ENCODE data around the gene CFAP107.

CFAP107 gene

DNA sequence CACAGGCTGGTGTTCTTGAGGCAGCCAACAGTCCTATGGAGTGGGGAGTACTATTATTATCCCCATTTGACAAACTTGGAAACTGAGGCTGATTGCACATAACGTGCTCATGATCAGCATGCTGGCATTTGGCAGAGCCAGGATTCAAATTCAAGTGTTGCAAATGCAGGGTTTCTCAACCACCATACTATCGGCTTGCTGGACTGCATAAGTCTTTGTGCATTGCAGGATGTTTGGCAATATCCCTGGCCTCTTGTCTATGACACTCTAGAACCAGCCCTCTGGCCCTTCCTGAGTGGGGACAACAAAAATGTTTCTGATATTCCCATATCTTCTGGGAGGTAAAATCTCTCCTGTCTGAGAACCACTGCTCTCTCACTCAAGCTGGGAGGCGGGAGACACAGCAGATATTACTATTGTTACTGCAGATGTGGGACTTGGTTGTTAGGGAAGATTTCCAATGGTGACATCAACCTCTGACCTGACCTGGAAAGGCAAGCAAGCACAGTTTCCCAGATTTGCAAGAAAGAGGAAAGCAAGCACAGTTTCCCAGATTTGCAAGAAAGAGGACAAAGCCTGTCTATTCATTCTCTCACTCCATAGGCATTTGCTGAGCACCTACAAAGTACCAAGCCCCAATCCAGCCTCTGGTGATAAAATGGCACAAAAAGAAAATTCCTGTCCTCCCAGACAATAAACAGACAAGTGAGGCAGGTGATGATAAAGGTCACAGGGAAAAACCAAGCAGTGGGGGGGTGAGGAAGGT, 31.1 kb upstream of the CFAP107 start:
- Histone ChIP-seq H3K9me3 (ENCODE audit: insufficient read depth, low read length) (no peaks in the 10 kb centered on the region), H3K36me3 (replicated peaks; ENCODE audit: low read depth, low read length) (no peaks in the 10 kb centered on the region), H3K27ac (ENCODE audit: low read length) (no peak overlapping the region), H3K4me1 (ENCODE audit: low read length) (no peaks in the 10 kb centered on the region), H3K4me3 (ENCODE audit: low read length) (no peak overlapping the region), H3K4me2 (ENCODE audit: low read length) (no peak overlapping the region), H2AFZ (ENCODE audit: low read depth, low read length) (no peak overlapping the region), H4K20me1 (ENCODE audit: insufficient read depth, low read length) (no peaks in the 10 kb centered on the region), H3K9ac (ENCODE audit: low read length) (no peak overlapping the region), H3K79me2 (ENCODE audit: low read length) (no peaks in the 10 kb centered on the region), H3K27me3 (ENCODE audit: low read depth, low read length) (no peaks in the 10 kb centered on the region)
- TF ChIP-seq, protein P1, sequence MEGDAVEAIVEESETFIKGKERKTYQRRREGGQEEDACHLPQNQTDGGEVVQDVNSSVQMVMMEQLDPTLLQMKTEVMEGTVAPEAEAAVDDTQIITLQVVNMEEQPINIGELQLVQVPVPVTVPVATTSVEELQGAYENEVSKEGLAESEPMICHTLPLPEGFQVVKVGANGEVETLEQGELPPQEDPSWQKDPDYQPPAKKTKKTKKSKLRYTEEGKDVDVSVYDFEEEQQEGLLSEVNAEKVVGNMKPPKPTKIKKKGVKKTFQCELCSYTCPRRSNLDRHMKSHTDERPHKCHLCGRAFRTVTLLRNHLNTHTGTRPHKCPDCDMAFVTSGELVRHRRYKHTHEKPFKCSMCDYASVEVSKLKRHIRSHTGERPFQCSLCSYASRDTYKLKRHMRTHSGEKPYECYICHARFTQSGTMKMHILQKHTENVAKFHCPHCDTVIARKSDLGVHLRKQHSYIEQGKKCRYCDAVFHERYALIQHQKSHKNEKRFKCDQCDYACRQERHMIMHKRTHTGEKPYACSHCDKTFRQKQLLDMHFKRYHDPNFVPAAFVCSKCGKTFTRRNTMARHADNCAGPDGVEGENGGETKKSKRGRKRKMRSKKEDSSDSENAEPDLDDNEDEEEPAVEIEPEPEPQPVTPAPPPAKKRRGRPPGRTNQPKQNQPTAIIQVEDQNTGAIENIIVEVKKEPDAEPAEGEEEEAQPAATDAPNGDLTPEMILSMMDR (IDR thresholded peaks at IDR 0.05; ENCODE audit: low read depth, low read length): no peak
- no peak for TF ChIP-seq EZH2phosphoT487 (IDR thresholded peaks at IDR 0.05; ENCODE audit: low read depth)

GRCh38 chr1:12715896-12716437, 30.0 kb upstream of the CFAP107 start, which contains the start of gene AADACL3:
AADACL3 (plus strand) TSS chr1:12716110; CDS start chr1:12716177, 67 bp downstream.
- Histone ChIP-seq H3K9me3 (ENCODE audit: insufficient read depth, low read length) (no peaks in the 10 kb centered on the region), H2AFZ (ENCODE audit: low read depth, low read length) (no peak within 1 kb of the TSS), H3K27ac (ENCODE audit: low read length) (no peak within 1 kb of the TSS), H3K9ac (ENCODE audit: low read length) (no peak within 1 kb of the TSS), H3K4me2 (ENCODE audit: low read length) (no peak within 1 kb of the TSS), H4K20me1 (ENCODE audit: insufficient read depth, low read length) (no peaks in the 10 kb centered on the region), H3K4me3 (ENCODE audit: low read length) (no peak within 1 kb of the TSS), H3K27me3 (ENCODE audit: low read depth, low read length) (no peaks in the 10 kb centered on the region), H3K36me3 (replicated peaks; ENCODE audit: low read depth, low read length) (no peaks in the 10 kb centered on the region), H3K79me2 (ENCODE audit: low read length) (no peaks in the 10 kb centered on the region), H3K4me1 (ENCODE audit: low read length) (no peaks in the 10 kb centered on the region)
- TF ChIP-seq EZH2phosphoT487 (IDR thresholded peaks at IDR 0.05; ENCODE audit: low read depth): no peak
- TF ChIP-seq, protein P1 (IDR thresholded peaks at IDR 0.05; ENCODE audit: low read depth, low read length): no peak

DNA sequence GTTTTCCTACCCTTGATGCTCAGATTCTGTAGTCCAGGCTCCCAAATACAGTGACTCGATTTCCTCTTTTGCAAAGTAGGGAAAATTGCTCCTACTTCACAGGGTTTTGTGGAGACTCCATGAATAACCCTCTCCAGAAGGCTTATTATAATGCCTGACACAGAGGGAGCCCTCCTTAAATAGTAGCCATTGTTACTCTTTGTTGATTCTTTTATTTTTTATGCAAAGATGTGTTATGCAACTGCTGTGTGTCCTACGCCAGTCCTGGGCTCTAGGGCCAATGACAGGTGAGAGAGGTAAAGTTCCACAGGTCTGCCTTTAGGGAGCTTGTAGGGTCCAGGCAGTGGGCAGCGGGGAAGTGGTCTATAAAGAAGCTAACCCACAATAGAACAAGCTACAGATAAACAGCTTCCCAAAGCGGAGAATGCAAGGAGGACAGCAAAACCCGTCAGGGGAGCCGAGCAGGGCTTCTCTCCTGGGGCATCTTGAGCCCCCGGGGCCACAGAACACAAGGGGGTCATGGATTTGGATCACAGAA, 28.6 kb upstream of the CFAP107 start:
- H3K27me3 ChIP-seq (ENCODE audit: low read depth, low read length): no peaks in the 10 kb centered on the region
- H3K4me3 ChIP-seq (ENCODE audit: low read length): no peak overlapping the region
- TF ChIP-seq, protein P1 (IDR thresholded peaks at IDR 0.05; ENCODE audit: low read depth, low read length): no peak
- TF ChIP-seq EZH2phosphoT487 (IDR thresholded peaks at IDR 0.05; ENCODE audit: low read depth): no peak
- H3K36me3 ChIP-seq (replicated peaks; ENCODE audit: low read depth, low read length): no peaks in the 10 kb centered on the region
- H3K4me2 ChIP-seq (ENCODE audit: low read length): no peak overlapping the region
- no peaks in the 10 kb centered on the region for H3K79me2 ChIP-seq (ENCODE audit: low read length)
- no peaks in the 10 kb centered on the region for H3K4me1 ChIP-seq (ENCODE audit: low read length)
- no peak overlapping the region for H3K27ac ChIP-seq (ENCODE audit: low read length)
- no peaks in the 10 kb centered on the region for H3K9me3 ChIP-seq (ENCODE audit: insufficient read depth, low read length)
- no peaks in the 10 kb centered on the region for H4K20me1 ChIP-seq (ENCODE audit: insufficient read depth, low read length)
- no peak overlapping the region for H2AFZ ChIP-seq (ENCODE audit: low read depth, low read length)
- no peak overlapping the region for H3K9ac ChIP-seq (ENCODE audit: low read length)

DNA sequence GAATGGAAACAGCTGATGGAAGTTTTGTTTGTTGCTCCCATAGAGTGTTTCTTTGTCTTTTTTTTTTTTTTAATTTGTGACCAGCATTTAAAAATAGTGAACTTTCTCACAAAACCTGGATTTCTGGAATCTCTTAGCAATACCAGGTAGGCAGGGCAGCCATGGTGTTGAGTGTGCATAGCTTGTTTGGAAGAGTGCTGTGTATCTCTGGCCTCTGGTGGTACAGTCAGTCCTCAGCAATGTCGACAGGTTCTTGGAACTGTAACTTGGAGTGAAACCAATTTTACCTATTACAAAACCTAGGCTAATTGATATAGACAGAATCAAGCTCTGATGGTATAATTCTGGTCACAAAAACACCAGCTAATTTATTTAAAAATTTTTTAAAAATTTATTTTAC, 23.4 kb upstream of the CFAP107 start:
- no peaks in the 10 kb centered on the region for H3K4me1 ChIP-seq (ENCODE audit: low read length)
- H2AFZ ChIP-seq (ENCODE audit: low read depth, low read length): no peak overlapping the region
- no peak overlapping the region for H3K4me3 ChIP-seq (ENCODE audit: low read length)
- H4K20me1 ChIP-seq (ENCODE audit: insufficient read depth, low read length): no peaks in the 10 kb centered on the region
- H3K79me2 ChIP-seq (ENCODE audit: low read length): no peaks in the 10 kb centered on the region
- no peak overlapping the region for H3K27ac ChIP-seq (ENCODE audit: low read length)
- no peaks in the 10 kb centered on the region for H3K9me3 ChIP-seq (ENCODE audit: insufficient read depth, low read length)
- H3K9ac ChIP-seq (ENCODE audit: low read length): no peak overlapping the region
- H3K27me3 ChIP-seq (ENCODE audit: low read depth, low read length): no peaks in the 10 kb centered on the region
- TF ChIP-seq, protein P1 (IDR thresholded peaks at IDR 0.05; ENCODE audit: low read depth, low read length): no peak
- TF ChIP-seq EZH2phosphoT487 (IDR thresholded peaks at IDR 0.05; ENCODE audit: low read depth): no peak
- no peak overlapping the region for H3K4me2 ChIP-seq (ENCODE audit: low read length)
- no peaks in the 10 kb centered on the region for H3K36me3 ChIP-seq (replicated peaks; ENCODE audit: low read depth, low read length)
